Eye (tissue), 1 donor: Measurements from ENCODE around the gene TMEM175.

Source experiments
- DNase-seq: peaks from one replicate; pipeline ENCODE4 v3.0.0-alpha.2; 2015

TMEM175 gene

GRCh38 chr4:931960-932712, at the start of gene TMEM175, which contains the start of gene GAK:
Gene TMEM175 (plus strand): TSS chr4:932460. CDS start chr4:947740, 15,280 bp downstream.
Gene GAK (minus strand): TSS chr4:932316. CDS start chr4:932187, 129 bp downstream.
- peak; percentile 97 for DNase-seq

- no peak for DNase-seq
These were observed 49.6 kb upstream of the TMEM175 start for GRCh38 chr4:882646-883045.

GRCh38 chr4:883377-884095, 48.7 kb upstream of the TMEM175 start:
- DNase-seq = no peak

- no peak for DNase-seq
These were observed 48.0 kb upstream of the TMEM175 start for GRCh38 chr4:884259-884658.

- no peak for DNase-seq
These were observed 47.4 kb upstream of the TMEM175 start for GRCh38 chr4:884896-885295.

GRCh38 chr4:885353-885752, 46.9 kb upstream of the TMEM175 start:
- DNase-seq = no peak

- DNase-seq = no peak
These were observed 46.0 kb upstream of the TMEM175 start for GRCh38 chr4:886244-886643.

- DNase-seq = no peak
These were observed 45.1 kb upstream of the TMEM175 start for GRCh38 chr4:887034-887763.

- DNase-seq = no peak
These were observed 44.2 kb upstream of the TMEM175 start for GRCh38 chr4:888029-888428.

- no peak for DNase-seq
These were observed 42.7 kb upstream of the TMEM175 start for GRCh38 chr4:889516-889915.

GRCh38 chr4:890036-890695, 42.1 kb upstream of the TMEM175 start:
- DNase-seq = no peak

- DNase-seq = peak; percentile 33
These were observed 40.5 kb upstream of the TMEM175 start for GRCh38 chr4:891747-892146.

GRCh38 chr4:892780-893179, 39.5 kb upstream of the TMEM175 start:
- DNase-seq = no peak

- DNase-seq = no peak
These were observed 38.8 kb upstream of the TMEM175 start for GRCh38 chr4:893276-893994.

GRCh38 chr4:893995-894705, 38.1 kb upstream of the TMEM175 start:
- no peak for DNase-seq

GRCh38 chr4:895596-895995, 36.7 kb upstream of the TMEM175 start:
- no peak for DNase-seq

GRCh38 chr4:896216-896615, 36.0 kb upstream of the TMEM175 start:
- no peak for DNase-seq

- DNase-seq = no peak
These were observed 35.6 kb upstream of the TMEM175 start for GRCh38 chr4:896630-897029.

GRCh38 chr4:898123-898522, 34.1 kb upstream of the TMEM175 start:
- no peak for DNase-seq

GRCh38 chr4:898869-899555, 33.2 kb upstream of the TMEM175 start:
- no peak for DNase-seq

GRCh38 chr4:899556-899906, 32.7 kb upstream of the TMEM175 start:
- DNase-seq = no peak
